IMR-90 (cell line): ENCODE data around the gene FYCO1. TPM values are rescaled to one million over a fixed set of nuclear protein-coding genes. Genes with fewer than 3 reads are reported as not detected.

Source experiments
- ATAC-seq: fragments of 200-7000 bp; cut with Tn5 transposase; 2 replicates; pipeline ENCODE4 v1.9.1; 2020; ENCODE audit warnings: low read depth, mild to moderate bottlenecking, moderate library complexity
- BruUV-seq: library from RNA; stranded (reverse); fragments of 400-500 nt; replicated peaks from 2 replicates; lab custom pipeline; 2021; lab: Mats Ljungman, UMichigan
- CTCF ChIA-PET: fragments of 300-600 bp; formaldehyde crosslinking; extraction: SDS; loops from one replicate; lab custom pipeline; 2021; ENCODE audit warnings: antibody characterized with exemption; lab: Yijun Ruan, JAX
- POLR2A ChIA-PET: fragments of 300-600 bp; sonication (Branson Sonifier 250); formaldehyde crosslinking; loops from one replicate; lab custom pipeline; 2022; ENCODE audit warnings: antibody characterized with exemption; ENCODE audit not compliant: unreplicated experiment; lab: Charles Lee
- DNase-seq: peaks from one replicate; pipeline ENCODE4 v3.0.0; 2013
- H2AFZ ChIP-seq: replicated peaks from 2 replicates; pipeline ENCODE3; 2013; ENCODE audit warnings: low read length, mild to moderate bottlenecking; ENCODE audit not compliant: poor library complexity
- H2AK5ac ChIP-seq: 2 replicates; pipeline ENCODE4 v1.6.1; 2013; ENCODE audit warnings: low read depth, low read length, inconsistent platforms
- H2AK9ac ChIP-seq: replicated peaks from 2 replicates; pipeline ENCODE3; 2013; ENCODE audit warnings: mild to moderate bottlenecking, low read depth, low read length, moderate library complexity; ENCODE audit not compliant: poor library complexity
- H2BK120ac ChIP-seq: 2 replicates; pipeline ENCODE4 v1.6.1; 2013; ENCODE audit warnings: low read depth, low read length, inconsistent platforms
- H2BK15ac ChIP-seq: 3 replicates; pipeline ENCODE4 v1.6.1; 2013; ENCODE audit warnings: low read depth, low read length, inconsistent platforms
- H2BK20ac ChIP-seq: 2 replicates; pipeline ENCODE4 v1.6.1; 2013; ENCODE audit warnings: low read depth, mild to moderate bottlenecking, inconsistent platforms, low read length, moderate library complexity
- H2BK5ac ChIP-seq: 2 replicates; pipeline ENCODE4 v1.6.1; 2013; ENCODE audit warnings: mild to moderate bottlenecking, low read depth, low read length, inconsistent platforms; ENCODE audit not compliant: poor library complexity, severe bottlenecking
- H3K14ac ChIP-seq: replicated peaks from 2 replicates; pipeline ENCODE4 v1.6.1; 2013; ENCODE audit warnings: low read depth, low read length, inconsistent platforms
- H3K18ac ChIP-seq: 2 replicates; pipeline ENCODE4 v1.6.1; 2013; ENCODE audit warnings: low read depth, low read length, control low read depth
- H3K23ac ChIP-seq: 2 replicates; pipeline ENCODE4 v1.6.1; 2013; ENCODE audit warnings: low read depth, low read length, inconsistent platforms
- H3K27ac ChIP-seq: 2 replicates; pipeline ENCODE4 v1.5.1; 2013; ENCODE audit warnings: mild to moderate bottlenecking, control low read depth, low read length; ENCODE audit not compliant: insufficient read depth
- H3K27me3 ChIP-seq: 2 replicates; pipeline ENCODE4 v1.6.1; 2013; ENCODE audit warnings: low read length; ENCODE audit not compliant: control insufficient read depth, insufficient read depth
- H3K36me3 ChIP-seq: 2 replicates; pipeline ENCODE4 v1.6.1; 2013; ENCODE audit warnings: low read length, mixed read lengths; ENCODE audit not compliant: control insufficient read depth, insufficient read depth
- H3K4ac ChIP-seq: 2 replicates; pipeline ENCODE4 v1.6.1; 2013; ENCODE audit warnings: low read depth, low read length, inconsistent platforms
- H3K4me1 ChIP-seq: 2 replicates; pipeline ENCODE4 v1.6.1; 2013; ENCODE audit warnings: low read length, mixed read lengths; ENCODE audit not compliant: control insufficient read depth, insufficient read depth
- H3K4me2 ChIP-seq: 2 replicates; pipeline ENCODE4 v1.6.1; 2013; ENCODE audit warnings: low read depth, mild to moderate bottlenecking, control low read depth, low read length, moderate library complexity
- H3K4me3 ChIP-seq: 2 replicates; pipeline ENCODE4 v1.5.1; 2013; ENCODE audit warnings: low read depth, mild to moderate bottlenecking, control low read depth, low read length, moderate library complexity; ENCODE audit not compliant: insufficient read depth
- H3K56ac ChIP-seq: 2 replicates; pipeline ENCODE4 v1.6.1; 2013; ENCODE audit warnings: low read length, inconsistent platforms; ENCODE audit not compliant: insufficient read depth; ENCODE audit errors: extremely low read depth
- H3K79me1 ChIP-seq, 2 experiments: 2 replicates each; pipeline ENCODE4 v1.6.1; 2013; ENCODE audit warnings: low read length in 2 of 2, inconsistent platforms in 1 of 2, low read depth in 1 of 2
- H3K9ac ChIP-seq: 2 replicates; pipeline ENCODE4 v1.6.1; 2013; ENCODE audit warnings: low read depth, low read length, control low read depth
- H3K9me1 ChIP-seq: 2 replicates; pipeline ENCODE4 v1.6.1; 2013; ENCODE audit warnings: low read length, inconsistent platforms; ENCODE audit not compliant: insufficient read depth
- H3K9me3 ChIP-seq: 2 replicates; pipeline ENCODE4 v1.6.1; 2013; ENCODE audit warnings: low read length; ENCODE audit not compliant: control insufficient read depth, insufficient read depth
- H4K20me1 ChIP-seq: 2 replicates; pipeline ENCODE4 v1.6.1; 2013; ENCODE audit warnings: low read length, inconsistent platforms; ENCODE audit not compliant: insufficient read depth
- H4K5ac ChIP-seq: 2 replicates; pipeline ENCODE4 v1.6.1; 2013; ENCODE audit warnings: mild to moderate bottlenecking, low read depth, low read length, control low read depth
- H4K8ac ChIP-seq, 2 experiments: 2 replicates each; pipeline ENCODE4 v1.6.1; 2013; ENCODE audit warnings: low read depth in 2 of 2, low read length in 2 of 2, control low read depth in 1 of 2, inconsistent platforms in 1 of 2
- H4K91ac ChIP-seq: 2 replicates; pipeline ENCODE4 v1.6.1; 2013; ENCODE audit warnings: low read depth, low read length, inconsistent platforms; ENCODE audit not compliant: insufficient read depth
- BHLHE40 ChIP-seq: fragments of 150-350 bp; IDR thresholded peaks from 2 replicates; pipeline ENCODE4 v1.6.1; 2016; ENCODE audit warnings: mild to moderate bottlenecking, low read depth, low read length
- CEBPB ChIP-seq: IDR thresholded peaks from 2 replicates; pipeline ENCODE4 v1.6.1; 2012; ENCODE audit warnings: low read depth, low read length, improper control_type of control experiment
- CHD1 ChIP-seq: IDR thresholded peaks from 2 replicates; pipeline ENCODE4 v1.6.1; 2012; ENCODE audit warnings: low read depth, low read length, improper control_type of control experiment
- FOS ChIP-seq: fragments of 150-350 bp; IDR thresholded peaks from 2 replicates; pipeline ENCODE4 v1.6.1; 2016; ENCODE audit warnings: low read depth, low read length
- MAFK ChIP-seq: IDR thresholded peaks from 2 replicates; pipeline ENCODE4 v1.6.1; 2012; ENCODE audit warnings: low read depth, low read length, improper control_type of control experiment
- MAZ ChIP-seq: IDR thresholded peaks from 2 replicates; pipeline ENCODE4 v1.6.1; 2012; ENCODE audit warnings: low read depth, mild to moderate bottlenecking, low read length, improper control_type of control experiment, moderate library complexity, borderline replicate concordance
- MXI1 ChIP-seq: IDR thresholded peaks from 2 replicates; pipeline ENCODE4 v1.6.1; 2012; ENCODE audit warnings: low read depth, mild to moderate bottlenecking, low read length, moderate library complexity, borderline replicate concordance
- NFE2L2 ChIP-seq: fragments of 150-350 bp; IDR thresholded peaks from 2 replicates; pipeline ENCODE4 v1.6.1; 2016; ENCODE audit warnings: low read depth, mild to moderate bottlenecking, low read length
- POLR2A ChIP-seq: IDR thresholded peaks from 2 replicates; pipeline ENCODE4 v1.6.1; 2012; ENCODE audit warnings: mild to moderate bottlenecking, low read depth, low read length
- RAD21 ChIP-seq: IDR thresholded peaks from 2 replicates; pipeline ENCODE4 v1.6.1; 2012; ENCODE audit warnings: low read length, improper control_type of control experiment
- RCOR1 ChIP-seq: IDR thresholded peaks from 2 replicates; pipeline ENCODE4 v1.6.1; 2012; ENCODE audit warnings: mild to moderate bottlenecking, low read length, improper control_type of control experiment; ENCODE audit not compliant: insufficient replicate concordance
- RFX5 ChIP-seq: IDR thresholded peaks from 2 replicates; pipeline ENCODE4 v1.8.0; 2012; ENCODE audit warnings: low read depth, mild to moderate bottlenecking, low read length, moderate library complexity
- SMC3 ChIP-seq: fragments of 150-350 bp; IDR thresholded peaks from 2 replicates; pipeline ENCODE4 v1.6.1; 2016; ENCODE audit warnings: low read depth, mild to moderate bottlenecking, antibody characterized with exemption, low read length, moderate library complexity
- WGBS, 2 experiments: methylation state at CpG; one replicate each; pipeline versions ENCODE4 v1.1.5 to v1.1.7; 2013; ENCODE audit warnings: missing lambda C conversion rate in 2 of 2; ENCODE audit not compliant: insufficient read length in 1 of 2; ENCODE audit errors: extremely low coverage in 2 of 2; 5-methylcytosine and 5-hydroxymethylcytosine counted together
- dilution Hi-C: fragments of 300-500 bp; cut with HindIII; formaldehyde crosslinking; loops from one replicate; pipeline ENCODE4 v1.14.3; 2018; ENCODE audit warnings: low sequenced_read_pairs; ENCODE audit not compliant: unreplicated experiment
- in situ Hi-C: fragments of 300-500 bp; cut with MboI; formaldehyde crosslinking; loops from 3 replicates; pipeline ENCODE4 v1.14.3; 2019; ENCODE audit warnings: low sequenced_read_pairs, inconsistent platforms, mixed read lengths
- intact Hi-C: fragments of 100-400 bp; cut with micrococcal nuclease; formaldehyde crosslinking; loops from 2 replicates; pipeline ENCODE4 v1.10.0; 2022
- polyA plus RNA-seq, 3 experiments: library from polyadenylated mRNA; depleted of rRNA; stranded (reverse); fragments of >200 nt; gene quantifications; 2 replicates each; pipeline ENCODE4 v1.2.3, GENCODE V29; 2012; ENCODE audit warnings: low replicate concordance in 1 of 3
- total RNA-seq: library from RNA; depleted of rRNA; stranded (reverse); fragments of >200 nt; gene quantifications from 2 replicates; pipeline ENCODE4 v1.2.3, GENCODE V29; 2012
- TF ChIP-seq, protein P1 (sequence below): conservative IDR thresholded peaks from 2 replicates; pipeline ENCODE4 v1.5.1; 2012; ENCODE audit warnings: mild to moderate bottlenecking, low read depth, low read length, improper control_type of control experiment
- TF ChIP-seq, protein P2 (sequence below): fragments of 150-350 bp; IDR thresholded peaks from 2 replicates; pipeline ENCODE4 v1.6.1; 2016; ENCODE audit warnings: low read depth, mild to moderate bottlenecking, low read length, moderate library complexity, borderline replicate concordance
- TF ChIP-seq, protein P3 (sequence below): fragments of 150-350 bp; IDR thresholded peaks from 2 replicates; pipeline ENCODE4 v1.6.1; 2017; ENCODE audit warnings: mild to moderate bottlenecking, antibody characterized with exemption, low read length, low read depth

FYCO1 gene
- total and polyA plus RNA-seq, 2 of the 4 experiments (the other 2 are of a cell fraction) = 13.7 to 20.1 TPM

DNA sequence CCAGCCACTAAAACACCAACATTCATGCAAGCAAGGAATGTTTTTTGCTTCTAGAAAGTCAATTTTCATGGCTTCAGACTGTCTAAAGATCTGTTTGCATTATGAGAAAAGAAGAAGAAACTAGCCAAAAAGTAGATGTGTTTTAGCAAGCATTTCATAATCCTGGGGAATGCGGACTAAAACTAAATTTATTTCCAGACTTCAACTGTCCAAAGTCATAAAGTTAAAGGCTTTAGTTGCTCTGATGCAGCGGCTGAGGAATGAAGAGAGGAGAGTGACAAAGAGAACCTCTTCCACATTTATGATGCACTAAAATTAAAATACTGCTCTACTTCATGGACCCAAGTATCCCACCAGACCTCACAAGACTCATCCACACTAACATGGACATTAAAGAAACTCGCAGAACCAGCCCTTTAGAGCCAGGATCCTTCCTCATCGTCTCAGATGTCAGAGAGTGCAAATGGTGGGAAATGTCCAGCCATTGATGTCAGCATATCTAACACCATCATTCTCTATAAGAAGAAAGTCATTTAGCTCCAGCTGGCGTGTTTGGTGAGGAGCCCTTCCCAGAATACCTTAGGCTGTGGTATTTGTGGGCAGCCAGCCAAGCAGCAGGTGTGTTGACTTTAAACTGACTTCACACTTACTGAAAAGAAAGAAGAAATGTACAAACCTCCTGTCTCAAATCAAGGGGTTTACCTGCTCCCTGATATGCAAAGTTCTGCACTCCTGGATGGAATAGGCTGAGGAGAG, 17.4 kb downstream of the FYCO1 start:
- TF ChIP-seq NFE2L2 (no peak), CEBPB (no peak), RFX5 (no peak), MXI1 (no peak), RCOR1 (no peak), POLR2A (no peak), CHD1 (no peak), MAZ (no peak), RAD21 (no peak), MAFK (no peak), BHLHE40 (no peak), FOS (no peak), SMC3 (no peak)
- TF ChIP-seq, protein P1, sequence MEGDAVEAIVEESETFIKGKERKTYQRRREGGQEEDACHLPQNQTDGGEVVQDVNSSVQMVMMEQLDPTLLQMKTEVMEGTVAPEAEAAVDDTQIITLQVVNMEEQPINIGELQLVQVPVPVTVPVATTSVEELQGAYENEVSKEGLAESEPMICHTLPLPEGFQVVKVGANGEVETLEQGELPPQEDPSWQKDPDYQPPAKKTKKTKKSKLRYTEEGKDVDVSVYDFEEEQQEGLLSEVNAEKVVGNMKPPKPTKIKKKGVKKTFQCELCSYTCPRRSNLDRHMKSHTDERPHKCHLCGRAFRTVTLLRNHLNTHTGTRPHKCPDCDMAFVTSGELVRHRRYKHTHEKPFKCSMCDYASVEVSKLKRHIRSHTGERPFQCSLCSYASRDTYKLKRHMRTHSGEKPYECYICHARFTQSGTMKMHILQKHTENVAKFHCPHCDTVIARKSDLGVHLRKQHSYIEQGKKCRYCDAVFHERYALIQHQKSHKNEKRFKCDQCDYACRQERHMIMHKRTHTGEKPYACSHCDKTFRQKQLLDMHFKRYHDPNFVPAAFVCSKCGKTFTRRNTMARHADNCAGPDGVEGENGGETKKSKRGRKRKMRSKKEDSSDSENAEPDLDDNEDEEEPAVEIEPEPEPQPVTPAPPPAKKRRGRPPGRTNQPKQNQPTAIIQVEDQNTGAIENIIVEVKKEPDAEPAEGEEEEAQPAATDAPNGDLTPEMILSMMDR = no peak
- TF ChIP-seq, protein P2, sequence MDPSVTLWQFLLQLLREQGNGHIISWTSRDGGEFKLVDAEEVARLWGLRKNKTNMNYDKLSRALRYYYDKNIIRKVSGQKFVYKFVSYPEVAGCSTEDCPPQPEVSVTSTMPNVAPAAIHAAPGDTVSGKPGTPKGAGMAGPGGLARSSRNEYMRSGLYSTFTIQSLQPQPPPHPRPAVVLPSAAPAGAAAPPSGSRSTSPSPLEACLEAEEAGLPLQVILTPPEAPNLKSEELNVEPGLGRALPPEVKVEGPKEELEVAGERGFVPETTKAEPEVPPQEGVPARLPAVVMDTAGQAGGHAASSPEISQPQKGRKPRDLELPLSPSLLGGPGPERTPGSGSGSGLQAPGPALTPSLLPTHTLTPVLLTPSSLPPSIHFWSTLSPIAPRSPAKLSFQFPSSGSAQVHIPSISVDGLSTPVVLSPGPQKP = no peak
- TF ChIP-seq, protein P3, sequence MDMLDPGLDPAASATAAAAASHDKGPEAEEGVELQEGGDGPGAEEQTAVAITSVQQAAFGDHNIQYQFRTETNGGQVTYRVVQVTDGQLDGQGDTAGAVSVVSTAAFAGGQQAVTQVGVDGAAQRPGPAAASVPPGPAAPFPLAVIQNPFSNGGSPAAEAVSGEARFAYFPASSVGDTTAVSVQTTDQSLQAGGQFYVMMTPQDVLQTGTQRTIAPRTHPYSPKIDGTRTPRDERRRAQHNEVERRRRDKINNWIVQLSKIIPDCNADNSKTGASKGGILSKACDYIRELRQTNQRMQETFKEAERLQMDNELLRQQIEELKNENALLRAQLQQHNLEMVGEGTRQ = no peak
- intact Hi-C loops = no loop called here
- H4K5ac ChIP-seq = no peak overlapping the region
- H2BK5ac ChIP-seq = no peak overlapping the region
- no peaks in the 10 kb centered on the region for H3K9me3 ChIP-seq
- no peak overlapping the region for H4K91ac ChIP-seq
- dilution Hi-C loops = no loop called here
- H2BK15ac ChIP-seq = no peak overlapping the region
- peaks cover 17% of the 10 kb centered on the region for H3K9me1 ChIP-seq
- H2BK20ac ChIP-seq = no peak overlapping the region
- H3K14ac ChIP-seq = no peak overlapping the region
- H3K23ac ChIP-seq = no peak overlapping the region
- no TSS peak for BruUV-seq
- WGBS, 2 experiments = no CpG with 5 or more reads among the region's 5 CpGs
- ChIA-PET CTCF (no interaction called here), POLR2A (no interaction called here)
- DNase-seq (no peak), ATAC-seq (no peak)
- peaks cover 0 to 7% of the 10 kb centered on the region in 2 experiments; a peak in 2 of 4 replicates for H3K79me1 ChIP-seq
- H3K4me1 ChIP-seq = peaks cover 4% of the 10 kb centered on the region
- peaks cover 32% of the 10 kb centered on the region for H3K36me3 ChIP-seq
- H3K18ac ChIP-seq = no peak overlapping the region
- no peak overlapping the region for H3K4me3 ChIP-seq
- H2AFZ ChIP-seq = no peak overlapping the region
- no peak overlapping the region for H2BK120ac ChIP-seq
- no peak overlapping the region for H4K8ac ChIP-seq
- no peak overlapping the region for H3K4me2 ChIP-seq
- no peak overlapping the region for H3K56ac ChIP-seq
- no peak overlapping the region for H2AK9ac ChIP-seq
- no peak overlapping the region for H3K4ac ChIP-seq
- no peak overlapping the region for H3K27ac ChIP-seq
- H3K27me3 ChIP-seq = no peaks in the 10 kb centered on the region
- in situ Hi-C loops = no loop called here
- H2AK5ac ChIP-seq = no peak overlapping the region
- H4K20me1 ChIP-seq = no peaks in the 10 kb centered on the region; the same call in 1 of the 2 replicates
- H3K9ac ChIP-seq = no peak overlapping the region
